ENCODE measurements around the gene SAMD7. TPM values are rescaled to one million over a fixed set of nuclear protein-coding genes. Genes with fewer than 3 reads are reported as not detected.
A peak's percentile ranks its signal among the peaks of the same experiment; 100 is the strongest.

The SAMD7 gene
- not detected in 2 replicates for total RNA-seq (ENCODE audit: low replicate concordance)

GRCh38 chr3:169911272-169911671 is at the start of gene SAMD7:
Gene SAMD7, plus strand, starts transcription at chr3:169911572. Its CDS starts 7,927 bp downstream, at chr3:169919499.
- DNase-seq (ENCODE audit: low read depth), result no peak
- no peak for TF ChIP-seq CTCF (IDR thresholded peaks at IDR 0.05; ENCODE audit: insufficient read depth, low read length)
- H3K4me3 ChIP-seq (ENCODE audit: low read depth, low read length), result no peak within 1 kb of the TSS

GRCh38 chr3:169861871-169862270 is 49.5 kb upstream of the SAMD7 start:
- DNase-seq (ENCODE audit: low read depth), result no peak
- H3K4me3 ChIP-seq (ENCODE audit: low read depth, low read length), result no peak overlapping the region
- TF ChIP-seq CTCF (IDR thresholded peaks at IDR 0.05; ENCODE audit: insufficient read depth, low read length), result no peak

- H3K4me3 ChIP-seq (ENCODE audit: low read depth, low read length), result no peak overlapping the region
- TF ChIP-seq CTCF (IDR thresholded peaks at IDR 0.05; ENCODE audit: insufficient read depth, low read length), result peak; percentile 92
- DNase-seq (ENCODE audit: low read depth), result peak; percentile 84
Measured at GRCh38 chr3:169863458-169863899, 47.9 kb upstream of the SAMD7 start.

GRCh38 chr3:169864270-169864669 is 47.1 kb upstream of the SAMD7 start:
- no peak for TF ChIP-seq CTCF (IDR thresholded peaks at IDR 0.05; ENCODE audit: insufficient read depth, low read length)
- no peak overlapping the region for H3K4me3 ChIP-seq (ENCODE audit: low read depth, low read length)
- DNase-seq (ENCODE audit: low read depth), result no peak

GRCh38 chr3:169865176-169865767 is 46.1 kb upstream of the SAMD7 start:
- H3K4me3 ChIP-seq (ENCODE audit: low read depth, low read length), result no peak overlapping the region
- DNase-seq (ENCODE audit: low read depth), result no peak
- TF ChIP-seq CTCF (IDR thresholded peaks at IDR 0.05; ENCODE audit: insufficient read depth, low read length), result no peak

GRCh38 chr3:169867584-169868210 is 43.7 kb upstream of the SAMD7 start:
- DNase-seq (ENCODE audit: low read depth), result no peak
- no peak for TF ChIP-seq CTCF (IDR thresholded peaks at IDR 0.05; ENCODE audit: insufficient read depth, low read length)
- no peak overlapping the region for H3K4me3 ChIP-seq (ENCODE audit: low read depth, low read length)
